ENCODE measurements around the gene PLXNA3. TPM values are rescaled to one million over a fixed set of nuclear protein-coding genes. Genes with fewer than 3 reads are reported as not detected.

The PLXNA3 gene
- total RNA-seq, 1 donor = 26.8 TPM

GRCh38 chrX:154465601-154466000, 7.5 kb downstream of the PLXNA3 start:
- no peak for DNase-seq (ENCODE audit: low read depth)
- no peak for TF ChIP-seq CTCF (IDR thresholded peaks at IDR 0.05; ENCODE audit: insufficient read depth, low read depth, low read length)
- H3K4me3 ChIP-seq (ENCODE audit: low read depth, low read length) = no peak overlapping the region

- no peak for DNase-seq (ENCODE audit: low read depth)
- TF ChIP-seq CTCF (IDR thresholded peaks at IDR 0.05; ENCODE audit: insufficient read depth, low read depth, low read length) = no peak
- H3K4me3 ChIP-seq (ENCODE audit: low read depth, low read length) = no peak overlapping the region
Observed at GRCh38 chrX:154466036-154466435, 8.0 kb downstream of the PLXNA3 start.

GRCh38 chrX:154466907-154467306, 8.8 kb downstream of the PLXNA3 start:
- DNase-seq (ENCODE audit: low read depth) = no peak
- no peak overlapping the region for H3K4me3 ChIP-seq (ENCODE audit: low read depth, low read length)
- no peak for TF ChIP-seq CTCF (IDR thresholded peaks at IDR 0.05; ENCODE audit: insufficient read depth, low read depth, low read length)

GRCh38 chrX:154467556-154467955, 9.5 kb downstream of the PLXNA3 start:
- DNase-seq (ENCODE audit: low read depth) = no peak
- no peak for TF ChIP-seq CTCF (IDR thresholded peaks at IDR 0.05; ENCODE audit: insufficient read depth, low read depth, low read length)
- H3K4me3 ChIP-seq (ENCODE audit: low read depth, low read length) = no peak overlapping the region

- TF ChIP-seq CTCF (IDR thresholded peaks at IDR 0.05; ENCODE audit: insufficient read depth, low read depth, low read length) = no peak
- DNase-seq (ENCODE audit: low read depth) = no peak
- no peak overlapping the region for H3K4me3 ChIP-seq (ENCODE audit: low read depth, low read length)
Observed at GRCh38 chrX:154468217-154468616, 10.1 kb downstream of the PLXNA3 start.

GRCh38 chrX:154469114-154469513, 11.0 kb downstream of the PLXNA3 start:
- no peak for DNase-seq (ENCODE audit: low read depth)
- no peak for TF ChIP-seq CTCF (IDR thresholded peaks at IDR 0.05; ENCODE audit: insufficient read depth, low read depth, low read length)
- no peak overlapping the region for H3K4me3 ChIP-seq (ENCODE audit: low read depth, low read length)

- DNase-seq (ENCODE audit: low read depth) = no peak
- H3K4me3 ChIP-seq (ENCODE audit: low read depth, low read length) = no peak overlapping the region
- TF ChIP-seq CTCF (IDR thresholded peaks at IDR 0.05; ENCODE audit: insufficient read depth, low read depth, low read length) = no peak
Observed at GRCh38 chrX:154469880-154470279, 11.8 kb downstream of the PLXNA3 start.

Data from fibroblast of villous mesenchyme (primary cell).